Fibroblast of skin of right quadriceps (primary cell): ENCODE measurements around the gene PMP22.

Source experiments
- DNase-seq: peaks from one replicate; pipeline ENCODE4 v3.0.0-alpha.2; 2013

Gene PMP22

DNA sequence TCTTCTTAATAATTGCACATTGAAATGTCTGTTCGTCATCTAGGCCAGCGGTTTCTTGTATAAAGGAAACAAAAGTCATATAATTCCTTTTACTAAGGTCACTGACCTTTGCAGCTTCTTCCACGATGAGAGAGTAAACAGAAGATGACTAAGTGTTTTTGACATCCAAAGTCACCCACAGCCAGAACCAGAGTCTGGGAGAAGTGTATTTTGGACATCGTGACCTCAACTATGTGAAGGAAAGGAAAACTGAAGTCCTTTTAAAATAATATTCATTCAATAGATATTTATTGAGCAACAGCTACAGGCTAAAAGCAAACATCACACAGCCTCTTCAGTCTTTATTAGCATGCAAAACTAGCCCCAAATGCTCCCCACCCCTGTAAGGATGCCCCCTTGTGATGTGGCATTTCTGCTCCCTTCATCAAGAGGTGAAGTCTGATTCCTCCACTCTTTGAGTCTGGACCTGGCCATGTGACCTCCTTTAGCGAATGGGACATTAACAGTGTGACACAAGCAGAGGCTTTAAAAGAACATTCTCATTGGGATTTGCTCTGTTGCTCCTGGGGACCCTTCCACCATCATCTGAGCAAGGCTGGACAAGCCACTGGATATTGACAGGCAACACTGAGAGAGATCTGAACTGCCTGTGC, 8.1 kb upstream of the PMP22 start:
- peak; percentile 82 for DNase-seq

DNA sequence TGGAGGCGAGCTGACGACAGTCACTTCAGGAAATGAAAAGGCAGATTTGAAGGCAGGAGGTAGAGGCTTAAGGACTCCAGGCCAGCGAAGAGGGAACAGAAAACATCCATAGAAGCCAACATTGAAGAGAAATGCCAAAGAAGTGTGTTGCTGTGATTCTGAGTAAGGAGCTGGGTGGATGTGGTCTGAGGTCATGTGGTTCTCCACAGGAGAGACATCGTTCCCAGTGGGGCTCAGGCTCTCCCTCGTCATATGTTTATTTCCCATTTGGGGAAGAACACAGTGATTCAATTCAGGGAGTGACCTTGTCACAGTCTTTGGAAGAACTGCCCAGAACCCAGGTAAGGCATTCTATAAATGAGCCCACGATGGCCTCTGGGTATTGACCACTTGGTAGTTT, 6.6 kb upstream of the PMP22 start:
- no peak for DNase-seq

DNA sequence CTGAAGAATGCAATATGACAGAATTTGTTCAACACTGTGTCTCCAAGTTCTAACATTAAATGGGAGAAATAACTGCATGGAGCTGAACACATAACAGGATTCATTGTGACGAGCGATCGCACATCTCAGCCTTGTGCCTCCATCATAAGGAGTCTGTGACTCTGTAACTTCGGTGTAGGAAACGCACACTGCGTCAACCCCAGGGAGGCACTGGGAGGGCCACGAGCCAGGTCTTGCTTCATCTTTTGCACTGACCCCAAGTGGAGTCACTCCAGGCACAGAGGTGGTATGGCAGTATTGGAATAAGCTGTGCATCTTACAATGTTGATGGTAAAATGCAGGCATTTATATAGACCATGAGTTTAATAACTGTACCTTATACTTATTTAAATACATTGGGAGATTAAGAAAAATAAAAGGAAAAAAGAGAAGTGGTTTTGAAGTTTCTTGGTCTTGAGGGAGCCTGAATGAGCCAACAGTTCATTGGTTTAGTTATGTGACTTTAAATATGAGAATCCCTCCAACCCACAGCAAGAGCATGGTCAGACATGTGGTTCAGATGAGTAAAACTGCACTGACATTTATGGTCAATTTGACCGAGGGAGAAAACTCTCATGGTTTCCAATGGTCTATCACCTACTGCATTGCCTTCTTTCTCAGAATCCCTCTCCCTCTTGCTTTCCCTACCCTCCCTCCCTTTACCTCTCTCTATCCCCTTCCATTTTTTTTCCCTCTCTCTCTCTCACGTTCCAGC, 5.7 kb upstream of the PMP22 start:
- no peak for DNase-seq

- no peak for DNase-seq
These were observed 4.6 kb upstream of the PMP22 start for GRCh38 chr17:15269780-15270089.

GRCh38 chr17:15269087-15269779, 4.1 kb upstream of the PMP22 start:
- DNase-seq: no peak

- no peak for DNase-seq
These were observed 3.3 kb upstream of the PMP22 start for GRCh38 chr17:15268461-15268860.

- peak; percentile 60 for DNase-seq
These were observed 2.9 kb upstream of the PMP22 start for GRCh38 chr17:15267996-15268395.

GRCh38 chr17:15266325-15267125, 1.4 kb upstream of the PMP22 start:
- no peak for DNase-seq

DNA sequence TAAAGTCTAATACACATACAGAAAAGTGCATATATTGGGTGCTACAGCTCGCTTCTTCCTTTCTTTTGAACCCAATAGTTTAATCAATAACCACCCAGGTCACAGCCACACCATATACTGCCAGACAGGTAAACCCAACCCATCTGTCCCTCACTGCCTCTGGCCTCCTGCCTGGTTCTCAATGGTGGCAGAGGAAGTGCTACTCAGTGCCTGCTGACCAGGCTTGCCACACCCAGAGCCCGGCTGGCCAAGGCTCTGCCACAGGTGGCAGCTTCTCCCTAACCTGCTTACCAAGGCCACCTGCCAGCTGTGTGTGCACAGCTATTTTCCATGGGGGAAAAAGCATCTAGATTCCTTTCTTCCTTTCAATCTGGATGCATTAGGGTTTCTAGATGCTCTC, 584 bp downstream of the PMP22 start:
- DNase-seq: no peak

- no peak for DNase-seq
These were observed 1.4 kb downstream of the PMP22 start for GRCh38 chr17:15263680-15264079.

GRCh38 chr17:15263206-15263579, 1.9 kb downstream of the PMP22 start:
- DNase-seq: peak; percentile 86

GRCh38 chr17:15262291-15263205, 2.6 kb downstream of the PMP22 start:
- DNase-seq: peak; percentile 90

DNA sequence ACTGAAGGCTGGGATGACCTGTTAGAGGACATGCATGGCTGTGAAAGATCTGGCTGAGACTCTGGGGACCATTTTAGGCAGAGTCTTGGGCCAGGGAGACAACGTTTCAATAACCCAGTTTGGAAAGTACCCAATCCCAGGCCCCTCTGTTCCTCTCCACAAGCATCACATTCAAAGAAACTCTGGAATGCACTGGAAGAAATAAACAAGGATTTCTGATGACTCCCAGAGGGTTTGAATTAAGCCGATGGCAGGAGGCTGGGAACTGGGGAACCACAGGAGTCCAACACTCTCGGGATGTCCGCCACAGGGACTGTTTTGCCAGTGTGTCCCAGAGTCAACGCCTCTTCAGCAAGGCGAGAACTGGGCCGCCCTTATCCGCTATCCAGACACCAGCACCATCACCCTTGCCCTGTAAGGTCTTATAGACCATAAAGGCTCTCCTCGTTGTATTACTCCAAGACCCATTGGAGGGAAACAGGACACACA, 3.3 kb downstream of the PMP22 start:
- DNase-seq: peak; percentile 49

DNA sequence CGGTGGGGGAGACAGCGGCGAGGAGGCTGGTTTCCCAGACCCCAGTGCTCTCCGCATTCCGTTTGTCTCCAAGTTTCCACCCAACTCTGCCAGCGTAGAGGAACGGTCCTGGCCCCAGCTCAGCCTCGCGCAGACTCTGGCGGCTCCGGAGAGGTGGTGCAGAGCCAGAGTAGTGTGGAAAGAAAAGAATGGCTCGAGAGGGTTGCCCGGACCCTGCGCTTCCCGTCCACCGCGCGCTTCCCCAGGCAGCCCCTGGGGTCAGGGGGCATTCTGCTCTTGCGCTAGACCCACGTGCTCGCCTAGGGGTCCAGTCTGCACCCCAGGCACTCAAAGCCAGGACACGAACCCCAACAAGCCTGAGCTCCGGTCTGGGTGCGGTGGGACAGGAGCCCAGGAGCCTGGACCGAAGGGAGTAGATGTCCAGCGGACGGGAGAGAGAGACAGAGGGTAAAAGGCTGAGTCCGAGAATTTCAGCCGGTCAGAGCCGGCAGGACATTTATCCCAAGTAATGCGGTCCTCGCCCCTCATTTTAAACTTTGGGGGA, 3.8 kb downstream of the PMP22 start:
- peak; percentile 62 for DNase-seq

- peak; percentile 92 for DNase-seq
These were observed 4.5 kb downstream of the PMP22 start for GRCh38 chr17:15260376-15261257.

- no peak for DNase-seq
These were observed 7.2 kb downstream of the PMP22 start for GRCh38 chr17:15257796-15258512.

GRCh38 chr17:15257258-15257788, 7.8 kb downstream of the PMP22 start:
- peak; percentile 86 for DNase-seq

DNA sequence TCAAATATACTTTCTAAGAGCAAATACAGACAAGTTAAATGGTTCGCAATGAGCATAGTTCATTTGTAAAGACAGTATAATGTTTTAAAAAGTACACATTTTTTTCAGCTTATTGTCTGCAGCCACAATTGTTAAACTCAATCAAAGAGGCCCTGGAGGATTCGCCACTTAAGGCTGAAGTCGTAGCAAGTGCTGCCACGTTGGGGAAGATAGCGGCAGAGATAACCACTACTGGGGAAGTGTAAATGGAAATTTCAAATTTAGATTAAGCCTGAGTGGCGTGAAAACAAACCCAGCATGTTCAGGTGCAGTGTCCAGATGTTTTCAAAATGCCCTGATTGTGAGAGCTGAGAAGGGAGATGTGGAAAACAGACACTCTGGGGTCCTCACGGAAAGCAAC, 8.4 kb downstream of the PMP22 start:
- DNase-seq: no peak

DNA sequence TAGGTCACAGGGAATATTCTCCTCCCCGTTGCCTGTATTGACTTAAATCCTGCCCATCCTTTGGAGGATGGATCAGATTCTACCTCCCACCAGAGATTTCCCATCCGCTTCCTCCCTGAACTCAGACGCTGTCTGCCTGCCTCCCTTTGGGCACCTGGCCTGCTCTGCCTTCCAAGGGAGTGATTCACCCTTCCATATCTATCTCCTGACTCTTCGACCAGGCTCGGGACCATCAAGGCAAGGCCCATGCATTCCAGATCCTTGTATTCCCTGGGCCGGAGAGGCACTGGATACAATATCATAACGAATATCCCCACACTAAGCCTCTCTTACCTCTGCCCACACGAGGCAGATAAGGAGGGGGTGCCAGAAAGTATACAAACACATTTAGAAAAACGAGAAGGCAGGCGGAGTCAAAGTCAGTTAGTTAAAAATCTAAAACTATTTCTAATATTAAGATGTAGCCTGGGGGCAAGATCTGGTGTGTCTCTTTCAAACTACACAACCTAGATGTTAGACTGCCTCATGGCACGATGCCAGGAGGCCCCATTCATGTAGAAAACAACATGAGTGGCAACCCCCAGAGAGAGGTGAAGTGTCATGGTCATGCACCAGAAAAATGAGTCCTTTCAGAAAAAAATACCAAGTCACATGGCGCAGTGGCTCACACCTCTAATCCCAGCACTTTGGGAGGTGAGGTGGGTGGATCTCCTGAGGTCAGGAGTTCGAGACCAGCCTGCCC, 9.2 kb downstream of the PMP22 start:
- DNase-seq: peak; percentile 42
